Kidney (tissue), 14 donors: ENCODE data around the gene SMAD7. TPM values are rescaled to one million over a fixed set of nuclear protein-coding genes. Genes with fewer than 3 reads are reported as not detected.

Experiments used
- DNase-seq, 5 donors: peaks; one replicate each; pipeline ENCODE4 v3.0.0-alpha.2; 2013 to 2020
- FAIRE-seq: peaks from 2 replicates; lab custom pipeline; 2012; peaks lifted over from hg19 to GRCh38; lab: Jason Lieb, UNC
- H3K27ac ChIP-seq, 2 donors: one replicate each; pipeline ENCODE4 v1.7.0; 2013; ENCODE audit warnings: low read depth in 2 of 2, low read length in 2 of 2, inconsistent platforms in 1 of 2
- H3K27me3 ChIP-seq: one replicate; pipeline ENCODE4 v1.7.1; 2013; ENCODE audit warnings: low read length, inconsistent platforms; ENCODE audit not compliant: control insufficient read depth, insufficient read depth
- H3K36me3 ChIP-seq, 3 donors: one replicate each; pipeline versions ENCODE4 v1.7.0 to v1.7.1; 2013; ENCODE audit warnings: low read length in 3 of 3, control low read depth in 1 of 3, inconsistent platforms in 1 of 3; ENCODE audit not compliant: insufficient read depth in 3 of 3, control insufficient read depth in 2 of 3
- H3K4me1 ChIP-seq, 3 donors: one replicate each; pipeline versions ENCODE4 v1.7.0 to v1.7.1; 2013; ENCODE audit warnings: low read length in 3 of 3, inconsistent platforms in 1 of 3, low read depth in 1 of 3; ENCODE audit not compliant: control insufficient read depth in 2 of 3, insufficient read depth in 2 of 3
- H3K4me3 ChIP-seq, 3 donors: one replicate each; pipeline versions ENCODE4 v1.7.0 to v1.8.1; 2013; ENCODE audit warnings: low read length in 3 of 3, control low read depth in 1 of 3, inconsistent platforms in 1 of 3
- H3K9ac ChIP-seq, 3 donors: one replicate each; pipeline versions ENCODE4 v1.7.0 to v1.7.1; 2013; ENCODE audit warnings: low read length in 3 of 3, control low read depth in 1 of 3, inconsistent platforms in 1 of 3
- H3K9me3 ChIP-seq, 3 donors: one replicate each; pipeline versions ENCODE4 v1.7.0 to v1.7.1; 2013; ENCODE audit warnings: low read length in 3 of 3, control low read depth in 1 of 3, inconsistent platforms in 1 of 3; ENCODE audit not compliant: control insufficient read depth in 2 of 3, insufficient read depth in 1 of 3
- CTCF ChIP-seq: IDR thresholded peaks from 3 replicates; pipeline ENCODE4 v1.5.1; 2012; ENCODE audit warnings: mild to moderate bottlenecking, moderate library complexity, borderline replicate concordance; ENCODE audit not compliant: insufficient read depth; ENCODE audit errors: extremely low read depth
- intact Hi-C: fragments of 100-400 bp; cut with DNase I; formaldehyde crosslinking; loops from one replicate; pipeline ENCODE4 v1.11.1; 2022
- polyA plus RNA-seq: library from polyadenylated mRNA; stranded (reverse); fragments of 350-450 nt; fragmentation: Illumina TruSeq; extraction: RNeasy Lipid Tissue Mini Kit (QIAGEN cat#74804); gene quantifications from one replicate; pipeline ENCODE4 v1.2.3, GENCODE V29; 2014; ENCODE audit warnings: low read depth, low replicate concordance; ENCODE audit not compliant: insufficient read depth
- total RNA-seq: library from RNA; stranded (reverse); fragmentation: NEBNext Ultra II Directional; extraction: Animal tissue kit (Norgen Biotek cat#: 25700); gene quantifications from one replicate; pipeline ENCODE4 v1.2.1, GENCODE V29; 2021
- donor health status: control.
- donor health status: control.
- donor health status: control.
- donor health status: control.
- donor health status: control.
- donor health status: DM: yes; HTN: yes; CAD: no.
- donor health status: Normal renal cell carcinoma (clear cell type).

Gene SMAD7
- total and polyA plus RNA-seq, 2 donors from 2014 or later: 17.3 to 32.6 TPM

- FAIRE-seq: no peak
- no peak for DNase-seq
- intact Hi-C loops: no loop called here
These were observed 29.5 kb upstream of the SMAD7 start for GRCh38 chr18:48979944-48980890.

GRCh38 chr18:48977914-48978313 lies 27.1 kb upstream of the SMAD7 start:
- Histone ChIP-seq H3K27ac (no peak overlapping the region), H3K9me3 (no peaks in the 10 kb centered on the region), H3K27me3 (no peaks in the 10 kb centered on the region), H3K9ac (no peak overlapping the region), H3K4me3 (no peak overlapping the region), H3K36me3 (no peaks in the 10 kb centered on the region), H3K4me1 (peaks cover 0 to 6% (median 5%) of the 10 kb centered on the region in 3 donors)
- FAIRE-seq: no peak
- no peak for TF ChIP-seq CTCF
- DNase-seq: no peak
- intact Hi-C loops: no loop called here

More at GRCh38 chr18:48979944-48980890, 29.5 kb upstream of the SMAD7 start:
- Histone ChIP-seq H3K4me1 (peaks cover 0 to 4% (median 0%) of the 10 kb centered on the region in 3 donors), H3K27ac (no peak overlapping the region), H3K4me3 (no peak overlapping the region), H3K27me3 (no peaks in the 10 kb centered on the region), H3K36me3 (no peaks in the 10 kb centered on the region), H3K9ac (no peak overlapping the region), H3K9me3 (no peaks in the 10 kb centered on the region)
- TF ChIP-seq CTCF: no peak

- Histone ChIP-seq H3K9ac (peak overlapping the region in 2 of 3 donors; percentile 67 to 69), H3K36me3 (no peaks in the 10 kb centered on the region), H3K27me3 (no peaks in the 10 kb centered on the region), H3K9me3 (no peaks in the 10 kb centered on the region), H3K4me3 (peak overlapping the region in 2 of 3 donors; percentile 38 to 62), H3K27ac (peak overlapping the region in 1 of 2 donors; percentile 53), H3K4me1 (peaks cover 0 to 6% (median 5%) of the 10 kb centered on the region in 3 donors)
- FAIRE-seq: no peak
- peak; percentile 83 to 91 (median 83) for DNase-seq
- no peak for TF ChIP-seq CTCF
- intact Hi-C loops: no loop called here
These were observed 25.3 kb upstream of the SMAD7 start for GRCh38 chr18:48975817-48976649.
